Stomach (tissue), 4 donors: ENCODE results near the gene NT5C1A.

Experiments used
- EP300 ChIP-seq: sonication (generic); formaldehyde crosslinking; IDR thresholded peaks from one replicate; pipeline ENCODE4 v1.6.1; 2017; ENCODE audit warnings: antibody characterized with exemption
- POLR2A ChIP-seq, 4 donors: fragments of 450-650 bp; IDR thresholded peaks; one replicate each; pipeline ENCODE4 v1.6.1; 2016; ENCODE audit warnings: antibody characterized with exemption in 4 of 4, control low read depth in 2 of 4, mild to moderate bottlenecking in 1 of 4, moderate library complexity in 1 of 4
- POLR2AphosphoS5 ChIP-seq, 3 donors: sonication (generic); formaldehyde crosslinking; IDR thresholded peaks; one replicate each; pipeline ENCODE4 v1.6.1; 2016; ENCODE audit warnings: antibody characterized with exemption in 3 of 3
- TF ChIP-seq, protein P1 (sequence below), 7 experiments: fragments of 450-650 bp in 4 of 7; fragments of 200-600 bp in 3 of 7; sonication (generic) in 3 of 7; IDR thresholded peaks; one replicate each; pipeline ENCODE4 v1.5.1; 2016 to 2019; ENCODE audit warnings: antibody characterized with exemption in 7 of 7, control low read depth in 2 of 7, mild to moderate bottlenecking in 1 of 7

DNA sequence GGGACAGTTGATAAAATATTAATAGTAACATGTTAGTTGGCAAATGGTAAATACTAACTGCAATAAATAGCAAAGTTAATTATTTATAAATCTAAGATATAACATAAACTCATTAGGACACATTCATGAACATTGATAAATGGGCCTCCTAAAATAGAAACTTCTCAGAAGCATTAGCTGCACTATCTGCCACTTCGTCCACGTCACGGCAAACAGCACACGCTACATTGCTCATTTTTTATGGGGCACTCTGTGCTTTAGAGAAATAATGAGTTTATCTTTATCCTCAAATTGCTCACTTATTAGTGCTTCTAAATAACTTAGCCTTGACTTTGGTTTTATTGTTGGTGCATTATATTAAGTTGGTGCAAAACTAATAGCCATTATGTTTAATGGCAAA is 35.6 kb upstream of the NT5C1A start:
- TF ChIP-seq, protein P1, sequence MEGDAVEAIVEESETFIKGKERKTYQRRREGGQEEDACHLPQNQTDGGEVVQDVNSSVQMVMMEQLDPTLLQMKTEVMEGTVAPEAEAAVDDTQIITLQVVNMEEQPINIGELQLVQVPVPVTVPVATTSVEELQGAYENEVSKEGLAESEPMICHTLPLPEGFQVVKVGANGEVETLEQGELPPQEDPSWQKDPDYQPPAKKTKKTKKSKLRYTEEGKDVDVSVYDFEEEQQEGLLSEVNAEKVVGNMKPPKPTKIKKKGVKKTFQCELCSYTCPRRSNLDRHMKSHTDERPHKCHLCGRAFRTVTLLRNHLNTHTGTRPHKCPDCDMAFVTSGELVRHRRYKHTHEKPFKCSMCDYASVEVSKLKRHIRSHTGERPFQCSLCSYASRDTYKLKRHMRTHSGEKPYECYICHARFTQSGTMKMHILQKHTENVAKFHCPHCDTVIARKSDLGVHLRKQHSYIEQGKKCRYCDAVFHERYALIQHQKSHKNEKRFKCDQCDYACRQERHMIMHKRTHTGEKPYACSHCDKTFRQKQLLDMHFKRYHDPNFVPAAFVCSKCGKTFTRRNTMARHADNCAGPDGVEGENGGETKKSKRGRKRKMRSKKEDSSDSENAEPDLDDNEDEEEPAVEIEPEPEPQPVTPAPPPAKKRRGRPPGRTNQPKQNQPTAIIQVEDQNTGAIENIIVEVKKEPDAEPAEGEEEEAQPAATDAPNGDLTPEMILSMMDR (IDR thresholded peaks at IDR 0.05), result no peak
- TF ChIP-seq POLR2A (IDR thresholded peaks at IDR 0.05) (no peak), POLR2AphosphoS5 (IDR thresholded peaks at IDR 0.05) (no peak), EP300 (no peak)
